CD4-positive, alpha-beta T cell treated with Interleukin-6 at 100 ng/mL for 8 hours (primary cell): ENCODE results near the gene SCAP.

ENCODE experiments used
- DNase-seq: peaks from one replicate; pipeline ENCODE4 v3.0.0-alpha.2; 2020; ENCODE audit warnings: mixed read lengths, low spot score

Gene SCAP

DNA sequence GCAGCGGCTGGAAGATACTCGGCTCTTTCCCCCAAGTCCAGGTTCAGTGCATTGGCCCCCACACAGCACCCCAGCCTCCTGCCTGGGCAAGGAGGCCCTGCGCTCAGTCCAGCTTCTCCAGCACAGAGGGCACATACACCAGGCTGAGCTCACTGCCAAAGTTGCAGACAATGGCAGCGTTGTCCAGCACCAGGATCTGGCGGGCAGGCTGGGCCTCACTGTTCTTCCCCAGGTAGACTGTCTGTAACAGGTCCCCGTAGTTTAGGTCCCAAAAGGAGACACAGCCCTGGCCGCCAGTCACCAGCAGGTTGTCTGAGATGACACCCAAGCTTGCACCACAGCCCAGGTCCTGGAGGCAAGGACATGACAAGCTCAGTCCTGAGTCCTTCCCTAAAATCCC is 62.0 kb downstream of the SCAP start:
- no peak for DNase-seq

DNA sequence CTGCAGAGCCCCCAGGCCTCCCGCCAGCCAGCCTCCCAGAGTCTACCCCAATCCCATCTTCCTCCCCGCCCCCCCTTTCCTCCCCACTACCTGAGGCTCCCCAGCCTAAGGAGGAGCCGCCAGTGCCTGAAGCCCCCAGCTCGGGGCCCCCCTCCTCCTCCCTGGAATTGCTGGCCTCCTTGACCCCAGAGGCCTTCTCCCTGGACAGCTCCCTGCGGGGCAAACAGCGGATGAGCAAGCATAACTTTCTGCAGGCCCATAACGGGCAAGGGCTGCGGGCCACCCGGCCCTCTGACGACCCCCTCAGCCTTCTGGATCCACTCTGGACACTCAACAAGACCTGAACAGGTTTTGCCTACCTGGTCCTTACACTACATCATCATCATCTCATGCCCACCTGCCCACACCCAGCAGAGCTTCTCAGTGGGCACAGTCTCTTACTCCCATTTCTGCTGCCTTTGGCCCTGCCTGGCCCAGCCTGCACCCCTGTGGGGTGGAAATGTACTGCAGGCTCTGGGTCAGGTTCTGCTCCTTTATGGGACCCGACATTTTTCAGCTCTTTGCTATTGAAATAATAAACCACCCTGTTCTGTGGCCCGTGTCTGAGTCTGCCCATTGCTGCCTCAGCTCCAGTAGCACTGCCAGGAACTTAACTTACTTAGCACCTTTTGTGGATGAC is 62.8 kb downstream of the SCAP start:
- DNase-seq, result no peak

DNA sequence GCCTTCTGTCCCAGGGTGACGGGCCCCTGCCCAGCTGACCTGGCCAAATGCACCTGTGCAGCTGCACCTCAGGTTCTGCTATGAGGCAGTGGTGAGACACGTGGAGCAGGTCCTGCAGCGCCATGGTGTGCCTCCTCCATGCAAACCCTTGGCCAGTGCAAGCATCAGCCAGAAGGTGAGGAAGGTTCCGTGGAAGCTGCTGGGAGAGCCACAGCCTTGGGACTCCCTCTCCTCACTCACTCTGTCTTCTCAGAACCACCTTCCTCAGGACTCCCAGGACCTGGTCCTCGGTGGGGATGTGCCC is 63.3 kb downstream of the SCAP start:
- no peak for DNase-seq

DNA sequence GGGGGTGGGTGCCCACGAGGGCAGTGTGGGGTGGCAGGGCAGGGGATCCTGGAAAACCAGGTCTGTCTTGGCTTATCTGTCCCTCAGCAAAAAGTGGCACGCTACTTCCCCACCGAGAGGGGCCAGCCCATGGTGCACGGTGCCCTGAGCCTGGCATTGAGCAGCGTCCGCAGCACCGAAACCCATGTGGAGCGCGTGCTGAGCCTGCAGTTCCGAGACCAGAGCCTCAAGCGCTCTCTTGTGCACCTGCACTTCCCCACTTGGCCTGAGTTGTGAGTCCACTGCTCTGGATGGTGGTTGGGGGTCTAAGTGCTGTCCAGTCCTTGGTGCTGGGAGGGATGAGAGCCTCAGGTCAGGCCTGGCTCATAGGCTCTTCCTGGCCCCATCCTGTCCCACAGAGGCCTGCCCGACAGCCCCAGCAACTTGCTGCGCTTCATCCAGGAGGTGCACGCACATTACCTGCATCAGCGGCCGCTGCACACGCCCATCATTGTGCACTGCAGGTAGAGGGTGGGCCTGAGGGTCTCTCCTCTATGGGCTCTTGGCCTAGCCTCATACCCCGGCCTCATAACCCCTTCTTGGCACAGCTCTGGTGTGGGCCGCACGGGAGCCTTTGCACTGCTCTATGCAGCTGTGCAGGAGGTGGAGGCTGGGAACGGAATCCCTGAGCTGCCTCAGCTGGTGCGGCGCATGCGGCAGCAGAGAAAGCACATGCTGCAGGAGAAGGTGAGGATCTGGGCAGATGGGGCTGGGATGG is 63.9 kb downstream of the SCAP start:
- no peak for DNase-seq

DNA sequence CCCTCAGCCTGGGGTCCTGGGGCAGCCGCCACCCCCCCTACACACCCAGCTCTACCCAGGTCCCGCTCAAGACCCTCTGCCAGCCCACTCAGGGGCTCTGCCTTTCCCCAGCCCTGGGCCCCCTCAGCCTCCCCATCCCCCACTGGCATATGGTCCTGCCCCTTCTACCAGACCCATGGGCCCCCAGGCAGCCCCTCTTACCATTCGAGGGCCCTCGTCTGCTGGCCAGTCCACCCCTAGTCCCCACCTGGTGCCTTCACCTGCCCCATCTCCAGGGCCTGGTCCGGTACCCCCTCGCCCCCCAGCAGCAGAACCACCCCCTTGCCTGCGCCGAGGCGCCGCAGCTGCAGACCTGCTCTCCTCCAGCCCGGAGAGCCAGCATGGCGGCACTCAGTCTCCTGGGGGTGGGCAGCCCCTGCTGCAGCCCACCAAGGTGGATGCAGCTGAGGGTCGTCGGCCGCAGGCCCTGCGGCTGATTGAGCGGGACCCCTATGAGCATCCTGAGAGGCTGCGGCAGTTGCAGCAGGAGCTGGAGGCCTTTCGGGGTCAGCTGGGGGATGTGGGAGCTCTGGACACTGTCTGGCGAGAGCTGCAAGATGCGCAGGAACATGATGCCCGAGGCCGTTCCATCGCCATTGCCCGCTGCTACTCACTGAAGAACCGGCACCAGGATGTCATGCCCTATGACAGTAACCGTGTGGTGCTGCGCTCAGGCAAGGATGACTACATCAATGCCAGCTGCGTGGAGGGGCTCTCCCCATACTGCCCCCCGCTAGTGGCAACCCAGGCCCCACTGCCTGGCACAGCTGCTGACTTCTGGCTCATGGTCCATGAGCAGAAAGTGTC is 64.7 kb downstream of the SCAP start:
- no peak for DNase-seq

DNA sequence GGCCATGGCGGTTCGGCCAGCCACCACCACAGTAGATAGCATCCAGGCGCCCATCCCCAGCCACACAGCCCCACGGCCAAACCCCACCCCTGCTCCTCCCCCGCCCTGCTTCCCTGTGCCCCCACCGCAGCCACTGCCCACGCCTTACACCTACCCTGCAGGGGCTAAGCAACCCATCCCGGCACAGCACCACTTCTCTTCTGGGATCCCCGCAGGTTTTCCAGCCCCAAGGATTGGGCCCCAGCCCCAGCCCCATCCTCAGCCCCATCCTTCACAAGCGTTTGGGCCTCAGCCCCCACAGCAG is 65.4 kb downstream of the SCAP start:
- no peak for DNase-seq

DNA sequence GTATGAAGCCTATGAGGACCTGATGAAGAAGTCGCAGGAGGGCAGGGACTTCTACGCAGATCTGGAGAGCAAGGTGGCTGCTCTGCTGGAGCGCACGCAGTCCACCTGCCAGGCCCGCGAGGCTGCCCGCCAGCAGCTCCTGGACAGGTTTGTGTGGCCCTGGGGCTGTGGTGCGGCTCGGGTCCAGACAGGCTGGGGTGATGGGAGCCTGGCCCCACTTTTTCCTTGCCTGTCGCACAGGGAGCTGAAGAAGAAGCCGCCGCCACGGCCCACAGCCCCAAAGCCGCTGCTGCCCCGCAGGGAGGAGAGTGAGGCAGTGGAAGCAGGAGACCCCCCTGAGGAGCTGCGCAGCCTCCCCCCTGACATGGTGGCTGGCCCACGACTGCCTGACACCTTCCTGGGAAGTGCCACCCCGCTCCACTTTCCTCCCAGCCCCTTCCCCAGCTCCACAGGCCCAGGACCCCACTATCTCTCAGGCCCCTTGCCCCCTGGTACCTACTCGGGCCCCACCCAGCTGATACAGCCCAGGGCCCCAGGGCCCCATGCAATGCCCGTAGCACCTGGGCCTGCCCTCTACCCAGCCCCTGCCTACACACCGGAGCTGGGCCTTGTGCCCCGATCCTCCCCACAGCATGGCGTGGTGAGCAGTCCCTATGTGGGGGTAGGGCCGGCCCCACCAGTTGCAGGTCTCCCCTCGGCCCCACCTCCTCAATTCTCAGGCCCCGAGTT is 65.9 kb downstream of the SCAP start:
- DNase-seq, result no peak

DNA sequence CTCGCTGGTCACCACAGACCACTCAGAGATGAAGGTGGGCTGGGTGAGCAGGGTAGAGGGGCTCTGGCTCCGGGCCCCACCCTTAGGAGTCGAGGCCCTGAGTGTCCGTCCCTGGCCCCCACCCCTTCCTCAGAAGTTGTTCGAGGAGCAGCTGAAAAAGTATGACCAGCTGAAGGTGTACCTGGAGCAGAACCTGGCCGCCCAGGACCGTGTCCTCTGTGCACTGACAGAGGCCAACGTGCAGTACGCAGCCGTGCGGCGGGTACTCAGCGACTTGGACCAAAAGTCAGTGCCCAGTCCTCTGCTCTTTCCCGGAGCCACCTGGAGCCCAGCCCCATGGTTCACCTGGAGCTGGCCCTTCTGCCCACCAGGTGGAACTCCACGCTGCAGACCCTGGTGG is 66.5 kb downstream of the SCAP start:
- DNase-seq, result no peak

DNA sequence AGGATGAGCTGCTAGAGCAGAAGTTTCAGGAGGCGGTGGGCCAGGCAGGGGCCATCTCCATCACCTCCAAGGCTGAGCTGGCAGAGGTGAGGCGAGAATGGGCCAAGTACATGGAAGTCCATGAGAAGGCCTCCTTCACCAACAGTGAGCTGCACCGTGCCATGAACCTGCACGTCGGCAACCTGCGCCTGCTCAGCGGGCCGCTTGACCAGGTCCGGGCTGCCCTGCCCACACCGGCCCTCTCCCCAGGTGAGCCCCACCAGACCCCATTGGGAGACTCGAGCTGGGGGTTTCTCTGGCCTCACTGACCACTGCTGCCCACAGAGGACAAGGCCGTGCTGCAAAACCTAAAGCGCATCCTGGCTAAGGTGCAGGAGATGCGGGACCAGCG is 66.9 kb downstream of the SCAP start:
- DNase-seq, result no peak

DNA sequence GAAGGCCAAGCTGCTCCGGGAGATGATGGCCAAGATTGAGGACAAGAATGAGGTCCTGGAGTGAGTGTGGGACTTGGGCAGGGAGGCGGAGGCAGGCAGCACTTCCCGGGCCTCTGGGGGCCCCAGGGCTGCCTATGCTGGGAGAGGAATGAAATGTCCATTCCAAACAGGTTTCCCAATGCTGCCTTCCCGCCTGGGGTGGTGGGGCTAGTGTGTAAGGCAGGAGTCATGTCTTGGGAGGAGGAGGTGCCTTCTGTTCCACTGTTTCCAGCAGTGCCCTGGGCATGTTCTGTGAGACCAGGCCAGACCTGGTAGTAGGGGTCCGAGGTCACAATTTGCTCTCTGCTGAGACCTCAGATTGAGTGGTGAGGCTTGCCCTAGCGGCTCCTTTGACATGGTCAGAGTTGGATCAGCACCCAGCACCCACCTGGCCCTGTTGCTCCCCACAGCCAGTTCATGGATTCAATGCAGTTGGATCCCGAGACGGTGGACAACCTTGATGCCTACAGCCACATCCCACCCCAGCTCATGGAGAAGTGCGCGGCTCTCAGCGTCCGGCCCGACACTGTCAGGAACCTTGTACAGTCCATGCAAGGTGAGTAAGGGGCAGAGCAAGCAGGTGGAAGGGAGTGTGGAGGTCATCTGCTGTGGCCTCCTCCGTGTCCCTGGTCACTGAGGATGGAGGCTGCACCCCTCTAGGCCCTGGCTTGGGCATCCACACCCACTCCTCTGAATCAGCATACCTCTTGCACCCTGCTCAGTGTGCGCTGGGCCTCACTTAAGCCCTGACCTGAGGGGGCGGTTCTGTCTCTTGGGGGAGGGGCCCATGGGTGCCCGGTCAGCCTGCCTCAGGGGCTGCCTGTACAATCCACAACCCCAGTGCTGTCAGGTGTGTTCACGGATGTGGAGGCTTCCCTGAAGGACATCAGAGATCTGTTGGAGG is 67.6 kb downstream of the SCAP start:
- no peak for DNase-seq

DNA sequence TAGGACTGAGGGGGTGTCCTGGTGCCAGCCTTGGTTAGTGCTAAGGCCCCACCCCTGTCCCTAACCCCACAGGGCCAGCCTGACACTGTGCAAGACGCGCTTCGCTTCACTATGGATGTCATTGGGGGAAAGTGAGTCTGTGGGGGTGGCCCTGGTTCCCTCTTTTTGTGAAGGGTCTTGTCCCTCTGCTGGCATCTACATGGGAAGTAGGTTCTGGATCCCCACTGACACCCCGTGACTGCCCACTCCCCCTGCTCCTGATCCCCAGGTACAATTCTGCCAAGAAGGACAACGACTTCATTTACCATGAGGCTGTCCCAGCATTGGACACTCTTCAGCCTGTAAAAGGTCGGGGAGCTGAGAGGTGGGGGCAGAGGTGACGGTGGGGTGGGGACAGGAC is 68.5 kb downstream of the SCAP start:
- DNase-seq, result no peak

DNA sequence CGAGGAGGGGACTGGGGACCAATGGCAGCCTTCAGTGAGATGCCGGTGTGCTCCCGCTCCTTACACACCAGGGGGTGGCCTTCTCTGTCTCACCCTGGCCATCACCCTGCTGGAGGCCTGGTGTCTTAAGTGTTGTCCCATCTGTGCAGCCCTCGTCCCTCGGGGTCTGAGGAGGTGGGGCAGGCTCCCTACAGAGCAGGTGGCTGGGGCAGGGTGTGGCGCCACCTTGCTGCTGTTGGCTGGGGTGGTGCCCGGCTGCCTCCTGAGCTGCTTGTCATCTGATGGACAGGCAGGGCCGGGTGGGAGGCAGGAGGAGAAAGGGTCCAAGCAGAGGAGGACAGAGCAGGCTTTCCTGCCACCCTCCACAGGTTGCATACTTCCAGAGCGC is 69.0 kb downstream of the SCAP start:
- DNase-seq, result no peak

DNA sequence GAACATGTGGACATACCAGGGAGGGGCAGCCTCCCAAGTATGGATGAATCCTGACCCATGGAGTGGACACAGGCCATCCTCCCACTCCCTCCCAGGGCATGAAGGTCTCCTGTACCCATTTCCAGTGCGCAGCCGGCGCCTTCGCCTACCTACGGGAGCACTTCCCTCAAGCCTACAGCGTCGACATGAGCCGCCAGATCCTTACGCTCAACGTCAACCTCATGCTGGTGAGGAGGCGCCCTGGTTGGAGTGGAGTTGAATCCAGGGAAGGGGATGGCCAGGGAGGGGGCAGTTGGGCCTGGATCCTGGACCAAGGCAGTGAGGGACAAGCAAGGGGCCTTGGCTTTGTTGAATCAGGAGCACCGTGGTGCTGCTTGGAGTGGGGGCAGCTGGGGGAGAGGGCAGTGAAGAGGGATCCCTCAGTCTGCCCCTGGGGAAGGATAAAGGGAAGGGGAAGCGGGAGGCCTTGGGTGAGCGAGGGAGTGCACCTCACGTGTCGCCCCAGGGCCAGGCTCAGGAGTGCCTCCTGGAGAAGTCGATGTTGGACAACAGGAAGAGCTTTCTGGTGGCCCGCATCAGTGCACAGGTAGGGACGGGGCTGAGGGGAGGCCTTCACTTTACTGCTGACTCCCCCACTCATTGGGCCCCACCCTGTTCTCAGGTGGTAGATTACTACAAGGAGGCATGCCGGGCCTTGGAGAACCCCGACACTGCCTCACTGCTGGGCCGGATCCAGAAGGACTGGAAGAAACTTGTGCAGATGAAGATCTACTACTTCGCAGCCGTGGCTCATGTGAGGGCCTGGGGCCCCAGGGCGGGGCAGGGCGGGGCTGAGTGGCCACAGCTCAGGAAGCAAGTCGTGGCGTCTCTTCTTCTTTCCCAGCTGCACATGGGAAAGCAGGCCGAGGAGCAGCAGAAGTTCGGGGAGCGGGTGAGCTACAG is 69.7 kb downstream of the SCAP start:
- DNase-seq, result no peak

DNA sequence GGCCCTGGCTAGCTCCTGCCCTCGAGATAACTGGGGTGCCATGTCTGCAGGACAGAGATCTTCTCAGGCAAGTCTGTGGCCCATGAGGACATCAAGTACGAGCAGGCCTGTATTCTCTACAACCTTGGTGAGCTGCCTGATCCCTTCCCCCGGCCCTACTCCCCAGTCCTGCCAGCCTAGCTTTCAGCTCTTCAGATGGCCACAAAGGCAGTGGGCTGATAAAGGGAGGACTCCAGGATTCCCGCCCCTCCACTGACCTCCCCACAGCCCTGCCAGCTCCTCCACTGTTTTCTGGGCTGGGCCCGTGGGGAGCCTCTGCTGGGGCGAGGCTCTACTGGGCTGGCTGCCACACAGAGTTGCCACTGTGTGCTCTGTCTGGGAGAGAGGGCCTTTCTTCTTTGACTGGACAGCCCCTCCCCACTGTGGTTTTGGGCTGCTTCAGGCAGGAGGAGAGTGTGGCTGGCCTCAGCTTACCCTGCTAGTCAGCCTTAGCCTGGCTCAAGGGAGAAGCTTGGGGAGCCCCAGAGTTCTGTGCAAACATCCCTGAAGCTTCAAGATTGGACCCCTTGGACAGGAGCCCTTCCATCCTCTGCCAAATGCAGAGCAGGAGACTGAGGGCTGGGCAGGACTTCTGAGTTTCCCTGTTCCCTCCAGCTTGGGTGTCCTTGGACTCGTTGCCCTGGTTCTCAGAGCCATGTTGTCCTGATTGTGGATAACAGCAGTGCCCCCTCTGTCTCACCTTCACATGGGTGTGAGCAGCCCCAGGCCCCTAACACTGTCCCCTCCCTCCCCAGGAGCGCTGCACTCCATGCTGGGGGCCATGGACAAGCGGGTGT is 70.6 kb downstream of the SCAP start:
- no peak for DNase-seq

DNA sequence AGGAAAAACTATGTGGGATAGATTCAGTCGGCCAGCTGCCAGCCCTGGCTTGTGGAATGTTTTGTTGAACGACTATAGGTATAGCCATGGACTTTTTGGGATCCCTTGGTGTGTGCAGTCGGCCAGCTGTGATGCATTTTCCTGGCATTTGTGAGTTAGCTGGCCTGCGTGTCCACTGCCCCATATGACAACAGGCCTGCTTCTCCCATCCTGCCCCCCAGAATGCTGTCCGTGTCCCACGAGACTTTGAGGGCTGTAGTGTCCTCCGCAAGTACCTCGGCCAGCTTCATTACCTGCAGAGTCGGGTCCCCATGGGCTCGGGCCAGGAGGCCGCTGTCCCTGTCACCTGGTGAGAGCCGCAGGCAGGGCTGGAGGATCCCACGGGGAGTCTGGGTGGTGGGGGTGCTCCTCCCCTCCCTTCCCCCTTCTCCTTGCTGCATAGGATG is 71.3 kb downstream of the SCAP start:
- no peak for DNase-seq

DNA sequence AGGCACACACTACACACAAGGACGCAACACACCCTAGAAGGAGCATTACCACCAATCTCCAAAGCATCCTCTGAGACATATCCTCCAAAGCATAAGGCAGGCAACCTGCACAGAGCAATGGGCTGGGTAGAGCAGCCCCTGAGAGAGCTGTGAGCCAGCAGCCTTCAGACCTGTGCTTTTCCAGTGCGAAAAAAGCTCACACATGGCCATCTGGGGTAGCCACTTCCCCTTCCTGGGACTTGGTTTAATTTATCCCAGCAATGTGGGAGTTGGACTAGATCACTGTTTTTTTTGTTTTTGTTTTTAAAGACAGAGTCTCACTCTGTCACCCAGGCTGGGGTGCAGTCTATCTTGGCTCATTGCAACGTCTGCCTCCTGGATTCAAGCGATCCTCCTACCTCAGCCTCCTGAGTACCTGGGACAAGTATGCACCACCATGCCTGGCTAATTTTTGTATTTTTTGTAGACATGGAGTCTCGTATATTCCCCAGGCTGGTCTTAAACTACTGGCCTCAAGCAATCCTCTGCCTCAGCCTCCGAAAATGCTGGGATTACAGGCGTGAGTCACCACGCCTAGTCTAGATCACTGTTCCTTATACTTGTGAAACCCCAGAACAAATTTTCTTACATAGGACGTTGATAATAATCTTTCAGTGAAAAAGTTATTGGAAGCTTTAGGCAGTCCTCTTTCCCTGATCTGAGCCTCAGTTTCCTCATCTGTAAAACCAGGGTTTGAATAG is 76.0 kb downstream of the SCAP start:
- no peak for DNase-seq

DNA sequence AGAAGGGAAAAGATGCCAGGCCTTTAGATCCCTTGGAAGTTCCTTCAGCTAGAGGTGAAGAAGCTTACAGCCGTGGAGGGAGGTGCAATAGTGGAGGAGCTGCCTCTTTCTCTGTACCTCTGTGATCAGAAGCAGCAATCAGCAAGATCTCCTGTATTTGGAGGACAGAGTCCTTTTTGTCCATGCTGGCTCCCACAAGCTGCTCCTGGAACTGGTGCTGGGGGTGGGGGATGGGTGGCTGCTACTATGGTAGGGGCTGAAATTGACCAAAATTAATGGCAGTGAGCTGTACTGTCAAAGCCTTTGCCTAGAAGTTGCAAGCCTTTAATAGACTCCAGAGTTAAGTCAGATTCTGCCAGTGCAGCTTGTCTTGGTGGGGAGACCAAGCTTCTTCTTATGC is 76.7 kb downstream of the SCAP start:
- DNase-seq, result no peak

DNA sequence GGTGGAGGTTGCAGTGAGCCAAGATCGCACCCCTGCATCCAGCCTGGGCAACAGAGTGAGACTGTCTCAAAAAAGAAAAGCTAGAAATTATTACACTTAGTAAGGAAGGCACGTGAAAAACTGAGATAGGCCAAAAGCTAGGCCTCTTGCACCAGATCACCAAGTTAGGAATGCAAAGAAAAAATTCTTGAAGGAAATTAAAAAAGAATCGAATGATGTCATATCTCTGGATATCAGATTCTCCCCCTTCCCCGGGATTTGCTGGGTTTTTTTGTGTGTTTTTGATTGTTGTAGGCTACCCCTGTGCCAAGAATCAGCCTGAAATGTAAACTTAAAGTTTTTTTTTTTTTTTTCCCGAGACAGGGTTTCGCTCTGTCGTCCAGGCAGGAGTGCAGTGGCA is 77.5 kb downstream of the SCAP start:
- no peak for DNase-seq

DNA sequence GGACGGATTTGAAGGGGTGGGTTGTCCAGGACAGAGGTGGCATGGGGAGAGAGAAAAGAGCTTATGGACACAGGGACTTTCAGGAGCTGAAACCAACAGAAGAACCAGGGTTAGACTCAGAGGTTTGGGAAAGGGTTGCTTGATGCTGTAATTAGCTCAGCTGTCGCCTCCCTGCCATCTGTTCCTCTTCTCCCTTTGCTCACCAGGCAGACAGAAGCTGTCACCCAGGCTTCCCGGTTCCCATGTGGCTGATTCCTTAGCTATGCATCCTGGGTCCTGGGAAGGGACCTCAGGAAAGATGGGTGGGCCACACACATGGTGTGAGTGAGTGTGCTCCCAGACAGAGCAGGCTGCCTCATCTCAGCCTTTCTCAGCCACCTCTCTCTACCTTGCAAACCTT is 80.9 kb downstream of the SCAP start:
- no peak for DNase-seq
